ENCODE measurements around the gene COPS6.
"Not testable (repeated sequence)": the region's sequence is repeated elsewhere in the genome, so short reads cannot be mapped to it uniquely, and the experiment has no call there.

COPS6 gene

GRCh38 chr7:100127866-100128636 lies 39.3 kb downstream of the COPS6 start:
- DNase-seq: no peak

DNA sequence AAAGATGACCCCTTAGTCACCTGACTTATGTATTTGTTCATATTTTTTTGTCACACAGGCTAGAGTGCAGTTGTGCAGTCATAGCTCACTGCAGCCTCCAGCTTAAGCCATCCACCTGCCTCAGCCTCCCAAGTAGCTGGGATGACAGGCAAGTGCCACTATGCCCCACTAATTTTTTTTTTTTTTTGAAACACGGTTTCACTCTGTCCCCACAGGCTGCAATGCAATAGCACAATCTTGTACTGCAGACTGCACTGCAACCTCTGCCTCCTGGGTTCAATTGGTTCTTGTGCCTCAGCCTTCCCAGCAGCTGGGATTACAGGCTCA lies 39.8 kb downstream of the COPS6 start:
- no peak for DNase-seq

- DNase-seq: not testable (repeated sequence)
Measured at GRCh38 chr7:100130220-100130607, 41.4 kb downstream of the COPS6 start.

DNA sequence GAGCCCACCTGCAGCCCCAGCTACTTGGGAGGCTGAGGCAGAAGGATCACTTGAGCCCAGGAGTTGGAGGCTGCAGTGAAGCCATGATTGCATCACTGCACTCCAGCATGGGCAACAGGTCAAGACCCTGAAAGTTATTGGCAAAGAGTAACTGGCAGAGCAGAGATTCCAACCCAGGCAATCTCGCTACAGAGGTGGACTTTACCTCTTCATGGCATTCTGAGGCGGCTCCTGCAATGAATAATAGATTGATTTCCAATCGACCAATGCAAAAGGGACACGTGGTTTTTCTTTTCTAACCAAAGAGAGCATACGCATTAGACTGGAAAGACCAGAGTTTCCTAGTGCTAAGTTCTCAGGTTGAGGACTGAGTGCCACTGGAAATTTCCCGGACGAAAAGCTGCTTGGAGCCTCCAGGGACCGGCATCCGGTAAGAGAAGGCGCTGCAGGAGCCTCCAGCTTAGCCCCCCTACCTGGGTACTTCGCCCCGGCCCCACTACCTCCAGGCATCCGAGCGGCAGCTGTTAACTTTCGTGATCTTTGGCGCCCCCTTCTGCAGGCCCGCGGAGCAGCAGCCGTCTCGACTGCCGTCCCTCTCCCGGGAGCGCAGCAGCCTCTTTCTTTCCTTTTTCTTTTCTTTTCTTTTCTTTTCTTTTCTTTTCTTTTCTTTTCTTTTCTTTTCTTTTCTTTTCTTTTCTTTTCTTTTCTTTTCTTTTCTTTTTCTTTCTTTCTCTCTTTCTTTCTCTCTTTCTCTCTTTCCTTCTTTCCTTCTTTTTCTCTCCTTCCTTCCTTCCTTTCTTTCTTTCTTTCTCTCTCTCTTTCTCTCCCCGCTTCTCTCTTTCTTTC lies 42.1 kb downstream of the COPS6 start:
- DNase-seq: no peak

DNA sequence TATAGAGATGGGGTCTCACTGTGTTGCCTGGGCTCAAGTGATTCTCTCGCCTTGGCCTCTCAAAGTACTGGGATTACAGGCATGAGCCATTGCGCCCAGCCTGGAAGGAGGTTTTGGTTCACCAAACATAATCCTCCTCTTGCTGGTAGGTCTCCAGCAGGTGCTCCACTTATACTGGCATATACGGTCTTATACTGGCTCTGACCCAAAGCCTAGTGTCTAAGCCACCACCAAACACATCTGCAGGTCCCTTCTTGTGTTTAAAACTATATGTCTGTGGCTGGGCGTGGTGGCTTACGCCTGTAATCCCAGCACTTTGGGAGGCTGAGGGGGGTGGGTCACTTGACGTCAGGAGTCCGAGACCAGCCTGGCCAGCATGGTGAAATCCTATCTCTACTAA lies 43.4 kb downstream of the COPS6 start:
- no peak for DNase-seq

- no peak for DNase-seq
Measured at GRCh38 chr7:100132697-100133151, 44.0 kb downstream of the COPS6 start.

DNA sequence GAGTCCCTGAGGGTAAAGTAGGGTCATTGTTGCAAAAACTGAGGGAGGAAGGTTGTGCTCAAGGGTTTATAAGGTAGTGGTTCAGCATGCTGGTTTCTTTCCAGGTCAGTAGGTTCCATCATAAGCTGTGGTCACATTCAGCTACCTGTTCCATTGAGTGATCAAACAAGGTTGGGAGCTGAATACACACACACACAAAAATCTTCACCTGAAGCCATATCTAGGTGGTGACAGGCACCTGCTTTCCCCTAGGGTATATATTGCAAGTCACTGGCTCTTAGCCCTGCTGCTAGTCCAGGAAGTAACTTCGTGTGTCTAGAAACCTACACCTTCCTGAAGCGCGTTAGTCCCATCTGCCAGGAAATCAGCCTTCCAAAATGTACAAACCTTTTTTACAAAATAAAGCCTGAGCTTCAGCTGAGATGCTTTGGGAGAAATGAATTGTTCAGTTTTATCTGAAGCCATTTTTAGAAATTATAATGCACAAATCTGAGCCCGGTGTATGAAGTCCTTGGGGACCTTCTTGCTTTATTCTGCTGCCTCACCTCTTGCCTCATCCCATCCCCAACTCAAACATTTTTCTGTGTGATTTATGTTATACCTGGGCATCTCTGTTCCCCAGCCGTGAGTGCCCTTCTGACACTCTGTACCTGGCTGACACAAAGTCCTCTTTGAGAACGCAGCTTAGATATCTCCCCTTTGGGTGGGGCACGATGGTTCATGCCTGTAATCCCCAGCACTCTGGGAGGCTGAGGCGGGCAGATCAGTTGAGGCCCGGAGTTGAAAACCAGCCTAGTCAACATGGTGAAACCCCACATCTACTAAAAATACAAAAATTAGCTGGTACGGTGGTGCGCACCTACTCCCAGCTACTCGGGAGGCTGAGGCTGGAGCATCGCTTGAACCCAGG lies 49.3 kb downstream of the COPS6 start:
- DNase-seq: no peak

DNA sequence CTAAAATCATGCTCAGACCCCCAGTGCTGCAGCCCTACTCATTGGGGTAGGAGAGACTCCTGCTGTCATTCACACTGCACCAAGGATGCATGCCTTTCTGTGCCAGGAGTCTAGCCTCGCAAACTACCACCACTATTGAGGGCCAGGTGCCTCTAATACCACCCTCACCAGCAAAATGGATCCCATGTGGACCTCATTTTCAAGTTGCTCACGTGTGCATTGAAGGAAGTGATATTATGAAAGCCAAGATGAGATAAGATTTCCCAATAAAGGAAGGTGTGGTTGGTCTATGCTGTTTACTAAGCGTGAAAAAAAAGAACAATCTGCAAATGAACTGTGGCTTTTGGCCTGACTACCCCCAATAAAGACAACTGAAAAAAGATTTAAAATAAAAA lies 52.8 kb downstream of the COPS6 start:
- no peak for DNase-seq
